Measurements from ENCODE around the gene ZNF366.

ZNF366 gene

DNA sequence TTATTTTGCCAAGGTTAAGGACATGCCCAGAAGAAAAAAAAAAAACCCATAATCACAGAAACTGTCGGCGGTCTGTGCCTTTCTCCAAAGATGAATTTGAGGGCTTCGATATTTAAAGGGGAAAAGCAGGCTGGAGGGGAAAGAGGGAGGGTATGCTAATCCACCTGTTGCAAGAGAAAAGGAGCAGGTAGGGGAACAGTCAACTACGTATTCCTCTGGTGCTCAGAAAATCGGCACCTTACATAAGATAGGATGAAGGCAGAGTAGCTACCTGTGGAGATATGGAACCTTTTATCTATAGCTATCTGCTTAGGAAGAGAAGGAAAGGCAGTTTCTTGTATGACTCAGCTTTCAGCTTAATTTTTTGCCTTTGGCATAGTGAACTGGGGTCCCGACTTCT lies 109.4 kb downstream of the ZNF366 start:
- no peak for FAIRE-seq
- TF ChIP-seq POLR2A (IDR thresholded peaks at IDR 0.05; ENCODE audit: low read depth, low read length), result no peak
- DNase-seq (ENCODE audit: insufficient read length, low spot score), result no peak

DNA sequence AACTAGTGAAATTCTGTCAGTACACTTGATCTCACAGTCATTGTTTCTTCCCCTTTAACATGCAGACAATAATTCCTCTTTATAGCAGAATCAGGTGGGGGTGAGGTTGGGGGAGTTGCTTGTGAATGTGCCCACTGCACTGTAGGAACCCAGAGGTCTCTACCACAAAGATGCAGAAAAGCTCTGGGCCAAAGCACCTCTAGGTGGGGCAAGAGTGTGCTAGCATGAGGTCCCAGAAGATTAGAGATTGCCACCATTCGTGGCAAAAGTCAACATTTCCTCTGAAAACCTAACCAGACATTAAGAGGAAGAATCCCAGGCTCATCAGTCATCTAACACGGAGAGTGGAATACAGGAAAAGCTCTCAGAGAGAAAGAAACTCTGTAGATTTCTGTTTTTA lies 112.5 kb downstream of the ZNF366 start:
- TF ChIP-seq POLR2A (IDR thresholded peaks at IDR 0.05; ENCODE audit: low read depth, low read length), result no peak
- DNase-seq (ENCODE audit: insufficient read length, low spot score) (no peak), FAIRE-seq (no peak)

DNA sequence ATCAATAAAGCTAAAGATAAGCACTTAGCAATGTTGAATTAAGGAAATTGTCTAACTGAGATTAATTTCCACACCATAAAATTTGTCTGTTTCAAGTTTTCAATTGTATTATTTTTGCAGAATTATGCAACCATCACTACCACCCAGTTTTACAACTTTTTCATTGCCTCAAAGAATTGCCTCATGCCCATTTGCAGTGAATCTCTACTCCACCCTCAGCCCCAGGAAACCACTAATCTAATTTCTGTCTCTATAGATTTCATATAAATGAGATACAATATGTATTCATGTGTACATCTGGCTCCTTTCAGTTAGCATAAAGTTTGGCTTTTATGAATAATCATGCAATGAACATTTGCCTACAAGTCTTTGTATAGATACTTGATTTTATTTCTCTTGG lies 114.2 kb downstream of the ZNF366 start:
- FAIRE-seq, result no peak
- no peak for TF ChIP-seq POLR2A (IDR thresholded peaks at IDR 0.05; ENCODE audit: low read depth, low read length)
- DNase-seq (ENCODE audit: insufficient read length, low spot score), result no peak
